GM18858 (cell line): ENCODE data around the gene MAP1LC3B.
"Not testable (repeated sequence)": the region's sequence is repeated elsewhere in the genome, so short reads cannot be mapped to it uniquely, and the experiment has no call there.

Experiments
- ATAC-seq: cut with Tn5 transposase; IDR thresholded peaks from one replicate; pipeline ENCODE4 v1.9.1; 2021; ENCODE audit not compliant: unreplicated experiment

MAP1LC3B gene

GRCh38 chr16:87360862-87361610 lies 31.1 kb upstream of the MAP1LC3B start:
- ATAC-seq = no peak

- ATAC-seq = no peak
Measured at GRCh38 chr16:87361916-87362619, 30.1 kb upstream of the MAP1LC3B start.

GRCh38 chr16:87362828-87363559 lies 29.1 kb upstream of the MAP1LC3B start:
- not testable (repeated sequence) for ATAC-seq

- no peak for ATAC-seq
Measured at GRCh38 chr16:87363771-87364455, 28.2 kb upstream of the MAP1LC3B start.

- no peak for ATAC-seq
Measured at GRCh38 chr16:87365021-87365713, 27.0 kb upstream of the MAP1LC3B start.

GRCh38 chr16:87366288-87366687 lies 25.8 kb upstream of the MAP1LC3B start:
- ATAC-seq = no peak

- no peak for ATAC-seq
Measured at GRCh38 chr16:87366930-87367329, 25.2 kb upstream of the MAP1LC3B start.

GRCh38 chr16:87367529-87367928 lies 24.6 kb upstream of the MAP1LC3B start:
- no peak for ATAC-seq

GRCh38 chr16:87368029-87368770 lies 23.9 kb upstream of the MAP1LC3B start:
- ATAC-seq = no peak

GRCh38 chr16:87369117-87369765 lies 22.9 kb upstream of the MAP1LC3B start:
- no peak for ATAC-seq

- no peak for ATAC-seq
Measured at GRCh38 chr16:87369796-87370719, 22.1 kb upstream of the MAP1LC3B start.

GRCh38 chr16:87371261-87371866 lies 20.8 kb upstream of the MAP1LC3B start:
- ATAC-seq = no peak

- ATAC-seq = no peak
Measured at GRCh38 chr16:87372305-87372704, 19.8 kb upstream of the MAP1LC3B start.

- ATAC-seq = no peak
Measured at GRCh38 chr16:87374313-87374712, 17.8 kb upstream of the MAP1LC3B start.

GRCh38 chr16:87375426-87376135 lies 16.6 kb upstream of the MAP1LC3B start:
- no peak for ATAC-seq

GRCh38 chr16:87376660-87377059 lies 15.5 kb upstream of the MAP1LC3B start:
- ATAC-seq = no peak

GRCh38 chr16:87379312-87379752 lies 12.8 kb upstream of the MAP1LC3B start:
- not testable (repeated sequence) for ATAC-seq
